Osteoblast (primary cell): ENCODE data around the gene RCAN2. TPM values are rescaled to one million over a fixed set of nuclear protein-coding genes. Genes with fewer than 3 reads are reported as not detected.

ENCODE experiments used
- DNase-seq: peaks from one replicate; pipeline ENCODE4 v3.0.0; 2011; ENCODE audit warnings: low spot score, mixed read lengths; ENCODE audit not compliant: insufficient read length; ENCODE audit errors: missing footprints
- H2AFZ ChIP-seq: 2 replicates; pipeline ENCODE4 v1.6.0; 2011; ENCODE audit warnings: mild to moderate bottlenecking, low read length
- H3K27ac ChIP-seq: 2 replicates; pipeline ENCODE4 v1.5.1; 2011; ENCODE audit warnings: mild to moderate bottlenecking, low read depth, low read length, moderate library complexity
- H3K27me3 ChIP-seq: 2 replicates; pipeline ENCODE4 v1.6.0; 2012; ENCODE audit warnings: mild to moderate bottlenecking, control low read depth, inconsistent platforms, low read length, moderate library complexity; ENCODE audit not compliant: insufficient read depth
- H3K36me3 ChIP-seq: 2 replicates; pipeline ENCODE4 v1.5.1; 2011; ENCODE audit warnings: mild to moderate bottlenecking, low read length, control low read depth, moderate library complexity; ENCODE audit not compliant: insufficient read depth
- H3K4me1 ChIP-seq: 2 replicates; pipeline ENCODE4 v1.5.1; 2011; ENCODE audit warnings: mild to moderate bottlenecking, low read length, control low read depth, moderate library complexity; ENCODE audit not compliant: insufficient read depth
- H3K4me2 ChIP-seq: 2 replicates; pipeline ENCODE4 v1.6.0; 2011; ENCODE audit warnings: mild to moderate bottlenecking, low read length; ENCODE audit not compliant: insufficient read depth
- H3K4me3 ChIP-seq: fragments of 200-600 bp; sonication (generic); 3 replicates; pipeline ENCODE4 v1.5.1; 2012; ENCODE audit warnings: mild to moderate bottlenecking, low read length, inconsistent platforms; ENCODE audit not compliant: insufficient read depth
- H3K79me2 ChIP-seq: 2 replicates; pipeline ENCODE4 v1.6.0; 2012; ENCODE audit warnings: mild to moderate bottlenecking, low read length, control low read depth, inconsistent platforms; ENCODE audit not compliant: insufficient read depth
- H3K9me3 ChIP-seq: 2 replicates; pipeline ENCODE4 v1.5.1; 2011; ENCODE audit warnings: low read depth, low read length, control low read depth
- H4K20me1 ChIP-seq: 2 replicates; pipeline ENCODE4 v1.6.0; 2012; ENCODE audit warnings: mild to moderate bottlenecking, low read length, control low read depth; ENCODE audit not compliant: insufficient read depth
- total RNA-seq: library from RNA; depleted of rRNA; stranded (reverse); fragments of >200 nt; gene quantifications from 2 replicates; pipeline ENCODE4 v1.2.3, GENCODE V29; 2012
- TF ChIP-seq, protein P1 (sequence below): IDR thresholded peaks from 2 replicates; pipeline ENCODE4 v1.5.1; 2011; ENCODE audit warnings: mild to moderate bottlenecking, low read depth, low read length, moderate library complexity; ENCODE audit errors: extremely low read depth

RCAN2 gene
- total RNA-seq, 1 donor, result 14.1 TPM

DNA sequence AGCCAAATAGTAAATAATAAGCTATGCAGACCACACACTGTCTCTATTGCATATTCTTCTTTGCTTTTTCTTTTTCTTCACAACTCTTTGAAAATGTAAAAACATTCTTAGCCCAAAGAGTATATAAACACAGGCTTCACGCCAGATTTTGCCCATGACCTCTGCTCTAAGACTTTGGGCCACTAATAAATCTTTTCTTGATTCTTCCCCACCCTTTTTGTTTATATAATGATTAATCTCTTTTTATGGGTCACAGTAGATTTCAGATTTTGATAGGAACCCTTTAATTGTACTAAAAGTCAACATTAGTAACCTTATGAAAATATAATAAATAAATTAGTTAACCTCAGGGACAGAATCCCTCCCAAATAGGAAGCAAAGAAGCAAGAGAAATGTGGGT, 304.7 kb downstream of the RCAN2 start:
- Histone ChIP-seq H3K36me3 (no peaks in the 10 kb centered on the region), H3K4me1 (peaks cover 29% of the 10 kb centered on the region), H3K4me2 (peak overlapping the region; percentile 13), H3K27ac (no peak overlapping the region), H3K9me3 (no peaks in the 10 kb centered on the region), H3K27me3 (peaks cover 6% of the 10 kb centered on the region), H3K4me3 (no peak overlapping the region), H4K20me1 (no peaks in the 10 kb centered on the region), H3K79me2 (no peaks in the 10 kb centered on the region), H2AFZ (no peak overlapping the region)
- no peak for DNase-seq
- TF ChIP-seq, protein P1, sequence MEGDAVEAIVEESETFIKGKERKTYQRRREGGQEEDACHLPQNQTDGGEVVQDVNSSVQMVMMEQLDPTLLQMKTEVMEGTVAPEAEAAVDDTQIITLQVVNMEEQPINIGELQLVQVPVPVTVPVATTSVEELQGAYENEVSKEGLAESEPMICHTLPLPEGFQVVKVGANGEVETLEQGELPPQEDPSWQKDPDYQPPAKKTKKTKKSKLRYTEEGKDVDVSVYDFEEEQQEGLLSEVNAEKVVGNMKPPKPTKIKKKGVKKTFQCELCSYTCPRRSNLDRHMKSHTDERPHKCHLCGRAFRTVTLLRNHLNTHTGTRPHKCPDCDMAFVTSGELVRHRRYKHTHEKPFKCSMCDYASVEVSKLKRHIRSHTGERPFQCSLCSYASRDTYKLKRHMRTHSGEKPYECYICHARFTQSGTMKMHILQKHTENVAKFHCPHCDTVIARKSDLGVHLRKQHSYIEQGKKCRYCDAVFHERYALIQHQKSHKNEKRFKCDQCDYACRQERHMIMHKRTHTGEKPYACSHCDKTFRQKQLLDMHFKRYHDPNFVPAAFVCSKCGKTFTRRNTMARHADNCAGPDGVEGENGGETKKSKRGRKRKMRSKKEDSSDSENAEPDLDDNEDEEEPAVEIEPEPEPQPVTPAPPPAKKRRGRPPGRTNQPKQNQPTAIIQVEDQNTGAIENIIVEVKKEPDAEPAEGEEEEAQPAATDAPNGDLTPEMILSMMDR, result no peak

DNA sequence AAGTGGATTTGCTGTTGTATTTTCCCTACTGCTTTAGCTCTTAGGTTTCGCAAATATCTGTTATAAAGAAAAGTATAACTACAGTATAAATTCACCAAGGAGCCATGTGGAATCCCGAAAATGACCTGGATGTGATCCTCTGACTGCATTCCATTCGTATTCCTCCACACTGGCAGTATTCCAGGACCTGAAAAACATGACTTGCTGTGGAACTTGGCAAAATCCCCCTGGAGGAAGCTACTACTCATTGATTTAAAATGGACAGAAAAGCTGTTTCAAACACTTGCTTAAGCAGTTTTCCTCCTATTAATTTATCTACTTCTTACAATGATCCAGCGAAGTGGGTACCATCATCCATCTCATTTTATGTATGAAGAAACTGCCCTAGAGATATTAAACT, 307.1 kb downstream of the RCAN2 start:
- Histone ChIP-seq H3K9me3 (no peaks in the 10 kb centered on the region), H3K36me3 (no peaks in the 10 kb centered on the region), H3K27me3 (peaks cover 16% of the 10 kb centered on the region), H3K4me2 (peak overlapping the region; percentile 71), H3K4me3 (no peak overlapping the region), H3K27ac (peak overlapping the region; percentile 30), H3K4me1 (peaks cover 28% of the 10 kb centered on the region), H3K79me2 (no peaks in the 10 kb centered on the region), H4K20me1 (no peaks in the 10 kb centered on the region), H2AFZ (no peak overlapping the region)
- TF ChIP-seq, protein P1, result peak; percentile 15
- no peak for DNase-seq

DNA sequence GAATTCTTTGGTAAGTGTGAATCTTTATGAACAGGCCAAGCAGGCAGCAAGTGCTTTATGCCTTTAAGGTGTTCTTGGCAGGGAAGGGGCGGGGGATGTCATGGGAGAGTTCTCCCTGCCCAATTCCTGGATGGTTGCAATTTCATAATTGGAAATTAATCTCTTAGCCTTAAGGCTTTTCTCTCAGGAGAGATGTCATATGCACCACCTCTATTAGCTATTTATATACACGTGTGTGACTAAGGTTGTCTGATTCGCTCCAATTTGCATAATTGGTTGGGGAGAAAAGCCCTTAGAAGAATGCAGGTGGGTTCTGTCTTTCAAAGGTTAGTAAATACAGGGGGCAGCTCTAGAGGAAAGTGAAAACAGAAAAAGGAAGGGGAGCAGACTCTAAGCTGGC, 315.3 kb downstream of the RCAN2 start:
- no peak for DNase-seq
- no peak overlapping the region for H3K4me3 ChIP-seq
- TF ChIP-seq, protein P1, result no peak
- H3K4me1 ChIP-seq, result no peaks in the 10 kb centered on the region
- H3K4me2 ChIP-seq, result no peak overlapping the region
- H3K27me3 ChIP-seq, result peaks cover 46% of the 10 kb centered on the region
- H3K9me3 ChIP-seq, result no peaks in the 10 kb centered on the region
- H3K36me3 ChIP-seq, result no peaks in the 10 kb centered on the region
- no peak overlapping the region for H3K27ac ChIP-seq
- no peaks in the 10 kb centered on the region for H3K79me2 ChIP-seq
- no peaks in the 10 kb centered on the region for H4K20me1 ChIP-seq
- no peak overlapping the region for H2AFZ ChIP-seq

DNA sequence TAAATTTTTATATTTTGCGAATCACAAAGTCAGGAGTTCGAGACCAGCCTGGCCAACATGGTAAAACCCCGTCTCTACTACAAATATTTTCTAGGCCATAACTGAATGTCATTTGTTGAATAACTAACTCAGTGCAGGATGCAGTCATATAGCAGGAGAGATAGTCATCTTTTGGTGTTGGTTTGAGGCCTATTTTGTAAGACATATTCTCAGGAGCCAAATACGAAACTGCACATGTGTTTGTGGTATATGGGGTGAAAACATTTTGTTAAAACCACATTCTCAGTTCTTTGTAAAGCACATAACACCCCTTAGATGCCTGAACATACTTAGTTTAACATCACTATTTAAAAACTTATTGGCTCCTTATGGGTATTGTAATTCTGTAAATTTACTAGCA, 315.8 kb downstream of the RCAN2 start:
- H2AFZ ChIP-seq, result no peak overlapping the region
- H4K20me1 ChIP-seq, result no peaks in the 10 kb centered on the region
- no peaks in the 10 kb centered on the region for H3K36me3 ChIP-seq
- peaks cover 4% of the 10 kb centered on the region for H3K4me1 ChIP-seq
- no peak for DNase-seq
- H3K4me2 ChIP-seq, result no peak overlapping the region
- H3K27me3 ChIP-seq, result peaks cover 50% of the 10 kb centered on the region
- no peaks in the 10 kb centered on the region for H3K9me3 ChIP-seq
- no peak overlapping the region for H3K4me3 ChIP-seq
- no peaks in the 10 kb centered on the region for H3K79me2 ChIP-seq
- TF ChIP-seq, protein P1, result no peak
- H3K27ac ChIP-seq, result no peak overlapping the region
